ENCODE measurements around the gene NCAM1.

The NCAM1 gene

DNA sequence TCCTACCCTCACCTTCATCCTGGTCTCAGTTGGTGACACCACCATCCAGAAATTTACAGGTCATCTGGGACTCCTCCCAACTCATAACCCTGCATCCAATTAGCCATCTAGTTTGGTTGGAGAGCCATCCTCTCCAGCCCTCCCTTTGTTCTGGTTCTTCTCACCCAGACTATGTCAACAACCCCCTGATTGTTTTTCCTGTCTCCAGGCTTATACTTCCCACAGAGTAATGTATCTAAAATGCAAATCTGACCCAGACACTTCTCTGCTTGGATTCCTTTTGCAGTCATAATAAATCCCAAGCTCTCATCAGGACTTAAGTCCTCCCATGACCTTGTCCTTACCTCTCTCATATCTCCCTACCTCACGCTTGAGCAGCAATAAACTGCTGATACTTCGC is 356.1 kb downstream of the NCAM1 start:
- no peak for DNase-seq

DNA sequence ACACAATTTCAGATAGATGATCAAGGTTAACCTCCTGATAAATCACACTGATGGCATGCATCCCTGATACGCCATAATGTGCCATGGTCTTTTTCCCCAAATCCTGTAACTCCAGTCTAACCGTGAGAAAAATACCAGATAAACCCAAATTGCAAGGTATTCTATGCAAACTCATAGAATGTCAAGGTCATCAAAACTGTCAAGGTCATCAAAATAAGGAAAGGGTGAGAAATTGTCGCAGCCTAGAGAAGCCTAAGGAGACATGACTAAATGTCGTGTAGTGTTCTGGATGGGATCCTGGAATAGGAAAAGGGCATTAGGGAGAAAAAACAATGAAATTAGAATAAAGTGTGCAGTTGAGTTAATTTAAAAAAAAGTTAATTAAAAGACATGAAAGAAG is 357.9 kb downstream of the NCAM1 start:
- DNase-seq: no peak

DNA sequence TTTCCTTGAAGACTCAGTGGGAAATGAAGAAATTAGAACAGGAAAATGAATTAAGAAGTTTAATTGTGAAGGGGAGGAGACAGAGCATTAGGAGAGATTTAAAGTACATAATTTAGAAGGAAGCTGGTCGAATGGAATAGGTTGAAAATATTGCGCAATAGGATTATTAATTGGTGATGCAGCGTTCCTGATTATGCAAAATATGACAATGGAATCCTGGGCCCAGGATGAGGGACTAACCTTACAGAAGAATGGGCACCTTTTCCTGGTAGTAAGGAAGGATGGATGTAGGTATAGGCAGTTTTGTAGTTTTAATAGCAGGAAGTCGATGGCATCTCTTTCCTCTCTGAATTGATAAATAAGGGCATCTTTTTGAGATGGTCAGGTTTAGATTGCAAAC is 360.9 kb downstream of the NCAM1 start:
- DNase-seq: no peak

DNA sequence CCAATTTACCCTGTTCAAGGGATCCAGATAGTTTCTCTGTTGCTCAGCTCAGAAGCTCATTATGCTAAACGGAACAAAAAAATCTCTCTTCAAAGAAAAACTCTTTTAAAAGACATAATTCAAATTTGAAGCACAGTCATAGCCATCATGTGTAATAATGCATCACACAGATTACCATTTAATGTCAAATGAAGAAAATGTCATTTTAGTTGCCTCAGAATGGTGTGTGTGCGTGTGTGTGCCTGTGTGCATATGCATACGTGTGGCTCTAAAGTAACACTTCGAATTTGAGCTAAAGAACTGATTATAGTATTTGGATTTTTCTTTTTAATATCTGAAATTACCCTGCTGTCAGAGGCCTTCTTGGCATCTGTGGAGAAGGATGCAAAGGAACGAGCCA is 363.0 kb downstream of the NCAM1 start:
- no peak for DNase-seq

Data from NCI-H226 (cell line).